GM12801 (cell line): ENCODE measurements around the gene PPM1G.

Experiments
- CTCF ChIP-seq: IDR thresholded peaks from one replicate; pipeline ENCODE4 v1.5.1; 2011; ENCODE audit warnings: control low read depth; ENCODE audit not compliant: insufficient read length; ENCODE audit errors: extremely low read depth

PPM1G gene

GRCh38 chr2:27441958-27442919, 32.8 kb upstream of the PPM1G start, which contains the start of gene KRTCAP3:
TSS of gene KRTCAP3 (plus strand) at chr2:27442381. CDS start at chr2:27442413, 32 bp downstream.
- TF ChIP-seq CTCF, result no peak

GRCh38 chr2:27441226-27441926, 32.0 kb upstream of the PPM1G start:
- no peak for TF ChIP-seq CTCF

GRCh38 chr2:27435628-27436027, 26.2 kb upstream of the PPM1G start:
- no peak for TF ChIP-seq CTCF

- TF ChIP-seq CTCF, result no peak
Measured at GRCh38 chr2:27431395-27431794, 22.0 kb upstream of the PPM1G start.

- TF ChIP-seq CTCF, result no peak
Measured at GRCh38 chr2:27428978-27429541, 19.7 kb upstream of the PPM1G start.

- no peak for TF ChIP-seq CTCF
Measured at GRCh38 chr2:27428213-27428977, 19.0 kb upstream of the PPM1G start, which contains the start of gene NRBP1. TSS of gene NRBP1 (plus strand) at chr2:27428631. CDS start at chr2:27433274, 4,643 bp downstream.
